PC-9 (cell line): ENCODE measurements around the gene MSH2. TPM values are rescaled to one million over a fixed set of nuclear protein-coding genes. Genes with fewer than 3 reads are reported as not detected.

Experiments
- BruUV-seq: library from RNA; stranded (reverse); fragments of 400-500 nt; replicated peaks from 2 replicates; lab custom pipeline; 2021; lab: Mats Ljungman, UMichigan
- CTCF ChIA-PET: fragments of 300-600 bp; sonication (Branson Sonifier 250); formaldehyde crosslinking; loops from one replicate; lab custom pipeline; 2022; ENCODE audit warnings: antibody characterized with exemption; lab: Charles Lee
- POLR2A ChIA-PET: fragments of 300-600 bp; sonication (Branson Sonifier 250); formaldehyde crosslinking; loops from one replicate; lab custom pipeline; 2022; ENCODE audit warnings: antibody characterized with exemption; ENCODE audit not compliant: unreplicated experiment; lab: Charles Lee
- DNase-seq, 2 experiments: peaks; one replicate each; pipeline versions ENCODE4 v3.0.0 to v3.0.0-alpha.2; 2015 to 2022; ENCODE audit warnings: mixed read lengths in 1 of 2
- H2AFZ ChIP-seq: fragments of 200-600 bp; sonication (generic); 2 replicates; pipeline ENCODE4 v1.8.1; 2017; ENCODE audit warnings: antibody characterized with exemption
- H3F3A ChIP-seq: fragments of 200-600 bp; sonication (generic); 2 replicates; pipeline ENCODE4 v1.8.1; 2017; ENCODE audit warnings: antibody characterized with exemption, mild to moderate bottlenecking, low read depth; ENCODE audit not compliant: insufficient read depth
- H3K27ac ChIP-seq: fragments of 200-600 bp; sonication (generic); 2 replicates; pipeline ENCODE4 v1.6.1; 2016; ENCODE audit warnings: mixed run types
- H3K27me3 ChIP-seq: fragments of 200-600 bp; sonication (generic); 2 replicates; pipeline ENCODE4 v1.6.1; 2016; ENCODE audit warnings: low read depth, mixed run types; ENCODE audit not compliant: insufficient read depth
- H3K36me3 ChIP-seq: fragments of 200-600 bp; sonication (generic); 2 replicates; pipeline ENCODE4 v1.6.1; 2016; ENCODE audit warnings: low read depth, mixed run types
- H3K4me1 ChIP-seq: fragments of 200-600 bp; sonication (generic); replicated peaks from 2 replicates; pipeline ENCODE4 v1.6.1; 2016; ENCODE audit warnings: mixed run types; ENCODE audit not compliant: insufficient read depth
- H3K4me2 ChIP-seq: fragments of 200-600 bp; sonication (generic); 2 replicates; pipeline ENCODE4 v1.6.1; 2017; ENCODE audit warnings: mixed run types
- H3K4me3 ChIP-seq: fragments of 200-600 bp; sonication (generic); 2 replicates; pipeline ENCODE4 v1.6.1; 2016; ENCODE audit warnings: mixed run types
- H3K79me2 ChIP-seq: fragments of 200-600 bp; sonication (generic); 2 replicates; pipeline ENCODE4 v1.6.1; 2017; ENCODE audit warnings: low read depth, mixed run types
- H3K9me2 ChIP-seq: fragments of 200-600 bp; sonication (generic); 2 replicates; pipeline ENCODE4 v1.8.1; 2017; ENCODE audit warnings: mild to moderate bottlenecking; ENCODE audit not compliant: insufficient read depth
- H3K9me3 ChIP-seq: fragments of 200-600 bp; sonication (generic); 2 replicates; pipeline ENCODE4 v1.8.1; 2016; ENCODE audit warnings: low read depth; ENCODE audit not compliant: insufficient read depth
- H4K20me1 ChIP-seq: fragments of 200-600 bp; sonication (generic); 2 replicates; pipeline ENCODE4 v1.8.1; 2017; ENCODE audit not compliant: insufficient read depth
- CTCF ChIP-seq: fragments of 200-600 bp; sonication (generic); conservative IDR thresholded peaks from 2 replicates; pipeline ENCODE4 v1.6.1; 2017; ENCODE audit warnings: mixed run types, antibody characterized with exemption, mild to moderate bottlenecking, moderate library complexity
- EZH2 ChIP-seq: fragments of 200-600 bp; sonication (generic); IDR thresholded peaks from 2 replicates; pipeline ENCODE4 v1.8.0; 2017; ENCODE audit warnings: antibody characterized with exemption, low read depth
- intact Hi-C: fragments of 100-400 bp; cut with micrococcal nuclease; formaldehyde crosslinking; loops from one replicate; pipeline ENCODE4 v1.10.0; 2022; ENCODE audit not compliant: unreplicated experiment
- microRNA-seq: library from miRNA; unstranded; fragments of <30 nt; microRNA quantifications from one replicate; pipeline ENCODE4 v1.2.0, GENCODE V29; 2021; ENCODE audit warnings: borderline number of aligned reads, borderline replicate concordance
- total RNA-seq: library from RNA; stranded (reverse); gene quantifications from 2 replicates; pipeline ENCODE4 v1.2.3, GENCODE V29; 2021

The MSH2 gene
- total RNA-seq, 1 experiment from 2014 or later, result 54.2 TPM

- Histone ChIP-seq H3K4me3 (no peak overlapping the region), H3K9me3 (no peaks in the 10 kb centered on the region), H4K20me1 (no peaks in the 10 kb centered on the region), H3K27me3 (no peaks in the 10 kb centered on the region), H3K36me3 (no peaks in the 10 kb centered on the region), H3K4me1 (peaks cover 5% of the 10 kb centered on the region; the same call in 1 of the 2 replicates), H3K4me2 (no peak overlapping the region), H3K79me2 (no peaks in the 10 kb centered on the region), H3F3A (no peaks in the 10 kb centered on the region), H3K27ac (no peak overlapping the region), H2AFZ (no peak overlapping the region), H3K9me2 (no peaks in the 10 kb centered on the region)
- ChIA-PET CTCF (no interaction called here), POLR2A (no interaction called here)
- DNase-seq, result no peak
- TF ChIP-seq CTCF (no peak), EZH2 (no peak)
- BruUV-seq, result no TSS peak
- intact Hi-C loops, result no loop called here
These were observed 128.6 kb downstream of the MSH2 start for GRCh38 chr2:47531378-47532042.

Small RNA genes lying within 50 kb of the gene (microRNA-seq; reads per million reads assigned to microRNA genes)
- gene MIR559, result 2.0 reads per million

Other genes starting within 250 kb of the MSH2 start
- gene STPG4, start 247.8 kb upstream of the MSH2 start, total RNA-seq, result 6.5 and 8.7 TPM in 2 replicates
- gene CALM2, start 226.6 kb upstream of the MSH2 start, total RNA-seq, result 726 and 781 TPM in 2 replicates
- gene EPCAM, start 33.8 kb upstream of the MSH2 start, total RNA-seq, result 303 and 334 TPM in 2 replicates
- not detected in 2 replicates for gene KCNK12, start 167.8 kb downstream of the MSH2 start, total RNA-seq